ENCODE data around the gene GPRC5A. TPM values are rescaled to one million over a fixed set of nuclear protein-coding genes. Genes with fewer than 3 reads are reported as not detected.

The GPRC5A gene
- total RNA-seq, 1 donor from 2014 or later: 13.1 TPM

DNA sequence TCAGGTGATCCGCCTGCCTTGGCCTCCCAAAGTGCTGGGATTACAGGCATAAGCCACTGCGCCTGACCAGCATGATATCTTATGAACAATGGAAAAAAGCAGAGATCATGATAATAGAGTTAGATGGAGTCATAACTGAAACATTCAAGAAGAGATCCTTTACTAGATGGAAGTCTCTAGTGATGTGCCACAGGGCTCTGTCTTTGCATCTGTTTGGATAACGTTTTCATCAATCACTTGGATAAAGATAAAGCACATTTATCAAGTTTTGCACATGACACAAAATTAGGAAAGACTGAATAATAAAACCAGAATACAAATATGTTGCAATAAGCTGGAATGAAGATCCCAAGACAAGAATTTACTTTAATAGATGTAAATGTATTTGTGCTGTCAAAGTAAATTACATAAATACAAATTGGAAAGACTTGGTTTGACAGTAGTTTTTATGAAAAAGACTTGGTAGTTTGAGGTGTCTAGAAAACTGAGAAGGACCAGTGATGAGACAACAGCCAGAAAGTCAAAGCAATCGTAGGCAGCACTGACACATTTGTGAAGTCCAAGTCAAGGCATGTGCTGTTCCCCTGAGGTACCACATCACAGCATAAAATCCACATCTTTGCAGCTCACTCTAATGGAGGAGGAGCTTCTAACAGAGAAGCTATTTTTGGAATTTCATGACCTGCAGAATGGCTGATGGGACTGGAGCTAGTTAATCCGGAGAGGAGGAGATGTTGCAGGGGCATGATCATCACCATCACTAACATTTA, 28.5 kb downstream of the GPRC5A start:
- Mint-ChIP-seq H3K4me1 (ENCODE audit: low read depth) (peaks cover 10% of the 10 kb centered on the region), H3K27me3 (ENCODE audit: low read depth) (no peaks in the 10 kb centered on the region), H3K4me3 (ENCODE audit: unreplicated experiment) (no peak overlapping the region), H3K36me3 (ENCODE audit: low read depth) (no peaks in the 10 kb centered on the region), H3K27ac (ENCODE audit: unreplicated experiment) (no peak overlapping the region), H3K9me3 (ENCODE audit: low read depth) (no peaks in the 10 kb centered on the region)
- DNase-seq (ENCODE audit: low spot score): no peak
- TF ChIP-seq, protein P1, sequence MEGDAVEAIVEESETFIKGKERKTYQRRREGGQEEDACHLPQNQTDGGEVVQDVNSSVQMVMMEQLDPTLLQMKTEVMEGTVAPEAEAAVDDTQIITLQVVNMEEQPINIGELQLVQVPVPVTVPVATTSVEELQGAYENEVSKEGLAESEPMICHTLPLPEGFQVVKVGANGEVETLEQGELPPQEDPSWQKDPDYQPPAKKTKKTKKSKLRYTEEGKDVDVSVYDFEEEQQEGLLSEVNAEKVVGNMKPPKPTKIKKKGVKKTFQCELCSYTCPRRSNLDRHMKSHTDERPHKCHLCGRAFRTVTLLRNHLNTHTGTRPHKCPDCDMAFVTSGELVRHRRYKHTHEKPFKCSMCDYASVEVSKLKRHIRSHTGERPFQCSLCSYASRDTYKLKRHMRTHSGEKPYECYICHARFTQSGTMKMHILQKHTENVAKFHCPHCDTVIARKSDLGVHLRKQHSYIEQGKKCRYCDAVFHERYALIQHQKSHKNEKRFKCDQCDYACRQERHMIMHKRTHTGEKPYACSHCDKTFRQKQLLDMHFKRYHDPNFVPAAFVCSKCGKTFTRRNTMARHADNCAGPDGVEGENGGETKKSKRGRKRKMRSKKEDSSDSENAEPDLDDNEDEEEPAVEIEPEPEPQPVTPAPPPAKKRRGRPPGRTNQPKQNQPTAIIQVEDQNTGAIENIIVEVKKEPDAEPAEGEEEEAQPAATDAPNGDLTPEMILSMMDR (IDR thresholded peaks at IDR 0.05): no peak

DNA sequence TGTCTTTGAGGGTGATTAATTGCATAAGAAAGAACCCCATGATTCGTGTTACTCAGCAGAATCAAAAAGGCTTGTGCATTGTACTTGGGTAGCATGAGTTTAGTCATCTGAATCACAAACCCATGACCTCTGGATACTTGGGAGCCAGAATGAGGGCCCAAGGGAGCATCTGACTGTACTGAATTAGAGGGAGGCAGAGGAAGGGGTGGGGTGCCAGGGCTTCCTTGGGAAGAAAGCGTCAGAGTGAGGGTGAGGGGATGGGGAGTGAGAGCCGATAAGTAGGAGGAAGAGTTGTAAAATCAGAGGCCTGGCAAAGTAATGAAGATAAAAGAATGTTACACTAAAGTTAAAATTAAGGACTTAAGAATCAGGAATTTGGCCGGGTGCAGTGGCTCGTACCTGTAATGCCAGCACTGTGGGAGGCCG, 30.8 kb downstream of the GPRC5A start:
- Mint-ChIP-seq H3K27me3 (ENCODE audit: low read depth) (no peaks in the 10 kb centered on the region), H3K27ac (ENCODE audit: unreplicated experiment) (peak overlapping the region; percentile 49), H3K9me3 (ENCODE audit: low read depth) (no peaks in the 10 kb centered on the region), H3K4me3 (ENCODE audit: unreplicated experiment) (no peak overlapping the region), H3K4me1 (ENCODE audit: low read depth) (peaks cover 25% of the 10 kb centered on the region), H3K36me3 (ENCODE audit: low read depth) (no peaks in the 10 kb centered on the region)
- DNase-seq (ENCODE audit: low spot score): no peak
- TF ChIP-seq, protein P1 (IDR thresholded peaks at IDR 0.05): no peak

DNA sequence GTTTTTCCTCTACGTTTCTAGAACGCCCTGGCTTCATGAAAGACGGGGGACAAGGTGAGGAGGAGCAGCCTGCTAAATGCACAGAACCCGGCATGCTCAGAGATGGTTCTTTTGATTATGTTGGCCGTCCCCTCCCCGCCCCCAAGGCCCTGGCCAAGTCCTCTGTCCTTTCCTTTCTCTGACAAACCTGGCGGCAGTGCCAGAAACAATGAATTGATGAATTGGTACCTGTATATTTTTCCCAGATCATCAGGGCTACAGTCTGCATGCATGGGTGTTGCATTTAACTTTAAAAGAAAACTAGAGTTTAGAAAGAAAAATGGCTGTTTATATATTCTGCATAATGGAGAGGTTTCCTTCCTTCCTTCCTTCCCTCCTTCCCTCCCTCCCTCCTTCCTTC, 31.6 kb downstream of the GPRC5A start:
- no peak for DNase-seq (ENCODE audit: low spot score)
- Mint-ChIP-seq H3K4me1 (ENCODE audit: low read depth) (peaks cover 27% of the 10 kb centered on the region), H3K36me3 (ENCODE audit: low read depth) (no peaks in the 10 kb centered on the region), H3K9me3 (ENCODE audit: low read depth) (no peaks in the 10 kb centered on the region), H3K4me3 (ENCODE audit: unreplicated experiment) (no peak overlapping the region), H3K27me3 (ENCODE audit: low read depth) (no peaks in the 10 kb centered on the region), H3K27ac (ENCODE audit: unreplicated experiment) (no peak overlapping the region)
- TF ChIP-seq, protein P1 (IDR thresholded peaks at IDR 0.05): no peak

DNA sequence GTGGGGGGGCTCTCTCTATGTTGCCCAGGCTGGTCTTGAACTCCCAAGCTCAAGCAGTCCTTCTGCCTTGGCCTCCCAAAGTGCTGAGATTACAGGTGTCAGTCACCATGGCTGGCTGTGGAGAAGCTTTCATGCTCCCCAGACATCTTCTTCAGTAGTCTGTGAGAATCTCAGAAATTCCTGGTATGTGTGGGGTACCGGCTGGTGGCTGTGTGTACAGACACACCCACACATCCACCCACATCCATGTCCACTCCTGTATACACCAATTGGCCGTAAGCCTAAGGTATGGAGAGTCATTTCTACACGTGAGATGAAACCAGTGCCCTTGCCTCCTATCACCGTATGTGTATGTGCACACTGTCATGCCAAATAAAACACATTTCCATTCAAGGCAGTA, 32.8 kb downstream of the GPRC5A start:
- H3K9me3 Mint-ChIP-seq (ENCODE audit: low read depth): no peaks in the 10 kb centered on the region
- no peaks in the 10 kb centered on the region for H3K36me3 Mint-ChIP-seq (ENCODE audit: low read depth)
- H3K27ac Mint-ChIP-seq (ENCODE audit: unreplicated experiment): no peak overlapping the region
- H3K27me3 Mint-ChIP-seq (ENCODE audit: low read depth): no peaks in the 10 kb centered on the region
- H3K4me1 Mint-ChIP-seq (ENCODE audit: low read depth): peaks cover 27% of the 10 kb centered on the region
- no peak overlapping the region for H3K4me3 Mint-ChIP-seq (ENCODE audit: unreplicated experiment)
- TF ChIP-seq, protein P1 (IDR thresholded peaks at IDR 0.05): no peak
- DNase-seq (ENCODE audit: low spot score): no peak

DNA sequence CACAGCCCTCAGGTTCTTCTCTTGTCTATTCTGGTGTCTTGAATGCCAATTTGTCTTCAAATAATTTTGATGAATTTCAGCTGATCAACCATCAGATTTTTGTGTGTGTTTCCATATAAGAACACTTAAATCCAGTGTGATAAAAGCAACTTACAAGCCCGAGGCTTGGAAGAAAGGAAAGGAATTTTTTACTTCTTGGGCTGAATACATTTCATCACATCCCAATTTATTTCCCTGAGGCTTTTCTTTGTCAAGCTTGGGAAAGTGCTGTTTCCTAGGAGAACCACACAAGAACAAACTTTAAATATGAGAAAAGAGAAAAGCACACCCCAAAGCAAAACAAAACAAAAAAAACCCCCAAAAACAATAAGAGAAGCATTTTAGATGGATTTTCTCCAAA, 34.0 kb downstream of the GPRC5A start:
- Mint-ChIP-seq H3K36me3 (ENCODE audit: low read depth) (no peaks in the 10 kb centered on the region), H3K9me3 (ENCODE audit: low read depth) (peaks cover 1% of the 10 kb centered on the region), H3K4me3 (ENCODE audit: unreplicated experiment) (no peak overlapping the region), H3K4me1 (ENCODE audit: low read depth) (peaks cover 27% of the 10 kb centered on the region), H3K27ac (ENCODE audit: unreplicated experiment) (peak overlapping the region; percentile 54), H3K27me3 (ENCODE audit: low read depth) (no peaks in the 10 kb centered on the region)
- no peak for DNase-seq (ENCODE audit: low spot score)
- TF ChIP-seq, protein P1 (IDR thresholded peaks at IDR 0.05): no peak

Measured in chondrocyte (in vitro differentiated cells).